Prostate gland (tissue), 2 donors: ENCODE results near the gene ADAMTS12.

ENCODE experiments used
- POLR2A ChIP-seq: fragments of 450-650 bp; IDR thresholded peaks from one replicate; pipeline ENCODE4 v1.6.1; 2016; ENCODE audit warnings: antibody characterized with exemption, mild to moderate bottlenecking
- TF ChIP-seq, protein P1 (sequence below), 4 experiments: fragments of 200-600 bp in 2 of 4; fragments of 450-650 bp in 2 of 4; sonication (generic) in 2 of 4; IDR thresholded peaks; 1 replicate in 3 of 4; 2 replicates in 1 of 4; pipeline ENCODE4 v1.5.1; 2016 to 2019; ENCODE audit warnings: antibody characterized with exemption in 4 of 4, mild to moderate bottlenecking in 2 of 4, moderate library complexity in 2 of 4

- TF ChIP-seq POLR2A = no peak
- TF ChIP-seq, protein P1, sequence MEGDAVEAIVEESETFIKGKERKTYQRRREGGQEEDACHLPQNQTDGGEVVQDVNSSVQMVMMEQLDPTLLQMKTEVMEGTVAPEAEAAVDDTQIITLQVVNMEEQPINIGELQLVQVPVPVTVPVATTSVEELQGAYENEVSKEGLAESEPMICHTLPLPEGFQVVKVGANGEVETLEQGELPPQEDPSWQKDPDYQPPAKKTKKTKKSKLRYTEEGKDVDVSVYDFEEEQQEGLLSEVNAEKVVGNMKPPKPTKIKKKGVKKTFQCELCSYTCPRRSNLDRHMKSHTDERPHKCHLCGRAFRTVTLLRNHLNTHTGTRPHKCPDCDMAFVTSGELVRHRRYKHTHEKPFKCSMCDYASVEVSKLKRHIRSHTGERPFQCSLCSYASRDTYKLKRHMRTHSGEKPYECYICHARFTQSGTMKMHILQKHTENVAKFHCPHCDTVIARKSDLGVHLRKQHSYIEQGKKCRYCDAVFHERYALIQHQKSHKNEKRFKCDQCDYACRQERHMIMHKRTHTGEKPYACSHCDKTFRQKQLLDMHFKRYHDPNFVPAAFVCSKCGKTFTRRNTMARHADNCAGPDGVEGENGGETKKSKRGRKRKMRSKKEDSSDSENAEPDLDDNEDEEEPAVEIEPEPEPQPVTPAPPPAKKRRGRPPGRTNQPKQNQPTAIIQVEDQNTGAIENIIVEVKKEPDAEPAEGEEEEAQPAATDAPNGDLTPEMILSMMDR (IDR thresholded peaks at IDR 0.05) = no peak
Measured at GRCh38 chr5:33738967-33739366, 152.8 kb downstream of the ADAMTS12 start.
